ENCODE results near the gene OGDHL.

The OGDHL gene

GRCh38 chr10:49688920-49689319 lies 73.2 kb downstream of the OGDHL start:
- DNase-seq, result no peak

GRCh38 chr10:49688261-49688846 lies 73.8 kb downstream of the OGDHL start:
- no peak for DNase-seq

GRCh38 chr10:49686651-49687050 lies 75.5 kb downstream of the OGDHL start:
- DNase-seq, result no peak

Measured in SHP77 (cell line).